ENCODE results near the gene MT1M.
"Not testable (repeated sequence)": the region's sequence is repeated elsewhere in the genome, so short reads cannot be mapped to it uniquely, and the experiment has no call there.

The MT1M gene

DNA sequence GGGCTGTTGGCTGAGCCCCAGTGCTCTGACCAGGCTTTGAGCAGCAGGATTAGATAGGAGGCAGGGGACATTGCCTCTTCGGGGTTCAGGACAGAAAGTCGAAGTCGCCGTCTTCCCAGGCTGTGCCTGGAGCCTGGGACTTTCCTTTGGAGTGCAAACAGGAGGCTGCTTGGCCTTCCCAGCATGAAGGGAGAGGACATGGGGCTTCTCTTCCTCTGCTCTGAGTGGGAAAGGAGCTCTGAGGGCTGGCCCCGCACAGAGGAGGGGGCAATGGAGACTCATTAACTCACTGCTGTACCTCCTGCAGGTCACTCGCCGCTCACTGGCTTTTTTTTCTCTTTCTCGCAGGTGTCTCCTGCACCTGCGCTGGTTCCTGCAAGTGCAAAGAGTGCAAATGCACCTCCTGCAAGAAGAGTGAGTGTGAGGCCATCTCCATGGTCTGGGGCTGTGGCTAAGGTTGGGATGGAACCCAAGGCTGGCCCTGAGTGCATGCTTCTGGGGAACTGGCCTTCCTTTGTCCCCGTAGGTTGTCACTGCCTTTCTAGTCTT is 25.9 kb downstream of the MT1M start:
- TF ChIP-seq SPI1 (IDR thresholded peaks at IDR 0.05; ENCODE audit: low read depth, low read length) (no peak), POLR2A (IDR thresholded peaks at IDR 0.05; ENCODE audit: low read depth, low read length) (no peak), PAX5 (IDR thresholded peaks at IDR 0.05; ENCODE audit: insufficient read depth, low read length, severe bottlenecking) (no peak), POU2F2 (IDR thresholded peaks at IDR 0.05; ENCODE audit: low read depth, low read length) (no peak), POLR2AphosphoS5 (IDR thresholded peaks at IDR 0.05; ENCODE audit: low read depth, low read length) (no peak), TAF1 (IDR thresholded peaks at IDR 0.05; ENCODE audit: low read depth, low read length) (no peak)
- DNase-seq (ENCODE audit: insufficient read length, low spot score) (no peak), FAIRE-seq (no peak)

DNA sequence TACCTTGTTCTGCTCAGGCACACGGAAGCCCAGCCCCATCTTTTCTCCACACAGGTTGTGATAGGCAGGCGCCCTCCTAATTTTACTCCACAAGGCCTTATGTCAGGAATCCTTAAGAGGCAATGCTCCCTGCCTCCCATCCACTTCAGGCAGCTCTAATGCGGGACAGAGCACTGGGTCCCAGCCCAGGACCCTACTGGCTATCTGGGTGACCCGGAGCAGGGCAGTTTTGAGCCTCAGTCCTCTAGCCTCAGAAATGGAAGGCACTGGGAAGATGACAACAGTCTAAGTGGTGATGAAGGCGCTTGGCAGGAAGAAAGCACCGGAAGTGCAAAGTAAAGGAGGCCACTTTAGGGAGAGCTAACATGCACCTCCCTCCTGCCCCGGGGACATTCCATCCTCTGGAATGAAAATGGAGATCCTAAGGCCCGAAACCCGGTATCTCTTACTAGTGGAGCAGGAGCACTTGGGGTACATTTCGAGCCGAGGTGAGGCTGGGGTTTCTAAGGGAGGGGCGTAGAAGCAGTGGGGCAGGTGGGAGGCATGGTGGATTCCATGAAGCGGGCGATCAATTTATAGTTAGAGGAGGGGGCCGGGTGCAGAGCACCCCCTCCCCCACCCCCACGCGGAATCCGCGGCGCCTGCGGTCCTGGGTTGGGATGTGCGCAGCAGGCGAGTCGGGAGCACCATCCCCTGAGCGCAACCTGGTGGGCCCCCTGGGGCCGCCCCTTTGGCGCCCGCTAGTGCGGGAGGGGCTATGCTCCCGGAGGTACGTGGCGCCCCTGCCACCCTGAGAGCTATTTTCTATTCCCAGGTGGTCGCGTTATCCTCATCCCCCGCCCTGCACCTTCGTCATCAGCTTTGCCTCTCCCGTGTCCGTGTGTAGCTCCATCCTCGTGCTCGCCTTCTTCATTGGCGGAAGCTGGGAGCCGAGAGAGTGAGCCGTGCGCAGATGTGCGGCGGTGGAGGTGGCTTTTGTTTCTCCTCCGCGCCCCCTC is 30.2 kb downstream of the MT1M start:
- FAIRE-seq, result no peak
- no peak for DNase-seq (ENCODE audit: insufficient read length, low spot score)
- TF ChIP-seq TAF1 (IDR thresholded peaks at IDR 0.05; ENCODE audit: low read depth, low read length) (no peak), POU2F2 (IDR thresholded peaks at IDR 0.05; ENCODE audit: low read depth, low read length) (no peak), POLR2A (IDR thresholded peaks at IDR 0.05; ENCODE audit: low read depth, low read length) (no peak), POLR2AphosphoS5 (IDR thresholded peaks at IDR 0.05; ENCODE audit: low read depth, low read length) (no peak), SPI1 (IDR thresholded peaks at IDR 0.05; ENCODE audit: low read depth, low read length) (no peak), PAX5 (IDR thresholded peaks at IDR 0.05; ENCODE audit: insufficient read depth, low read length, severe bottlenecking) (no peak)

DNA sequence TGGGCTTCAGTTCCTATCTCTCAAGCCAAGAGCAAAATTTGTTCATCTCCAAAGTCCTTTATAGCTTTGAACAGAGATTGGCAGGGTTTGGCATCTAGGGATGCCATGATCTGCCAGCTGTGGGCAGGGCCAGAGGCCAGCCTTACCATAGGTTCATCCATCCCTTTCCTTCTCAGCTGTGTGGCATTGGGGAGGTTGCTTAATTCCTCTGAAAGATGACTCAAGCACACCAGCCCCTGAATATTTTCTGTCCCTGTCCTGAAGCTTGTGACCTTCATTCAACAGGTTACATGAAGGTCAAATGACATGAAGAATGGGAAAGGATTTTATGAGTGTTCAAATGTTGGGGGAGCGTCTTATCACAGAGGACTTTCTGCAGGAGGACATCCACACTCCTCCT is 32.0 kb downstream of the MT1M start:
- no peak for DNase-seq (ENCODE audit: insufficient read length, low spot score)
- no peak for FAIRE-seq
- TF ChIP-seq SPI1 (IDR thresholded peaks at IDR 0.05; ENCODE audit: low read depth, low read length), result no peak
- TF ChIP-seq POLR2A (IDR thresholded peaks at IDR 0.05; ENCODE audit: low read depth, low read length), result no peak
- TF ChIP-seq POU2F2 (IDR thresholded peaks at IDR 0.05; ENCODE audit: low read depth, low read length), result no peak
- no peak for TF ChIP-seq TAF1 (IDR thresholded peaks at IDR 0.05; ENCODE audit: low read depth, low read length)
- TF ChIP-seq PAX5 (IDR thresholded peaks at IDR 0.05; ENCODE audit: insufficient read depth, low read length, severe bottlenecking), result no peak
- no peak for TF ChIP-seq POLR2AphosphoS5 (IDR thresholded peaks at IDR 0.05; ENCODE audit: low read depth, low read length)

DNA sequence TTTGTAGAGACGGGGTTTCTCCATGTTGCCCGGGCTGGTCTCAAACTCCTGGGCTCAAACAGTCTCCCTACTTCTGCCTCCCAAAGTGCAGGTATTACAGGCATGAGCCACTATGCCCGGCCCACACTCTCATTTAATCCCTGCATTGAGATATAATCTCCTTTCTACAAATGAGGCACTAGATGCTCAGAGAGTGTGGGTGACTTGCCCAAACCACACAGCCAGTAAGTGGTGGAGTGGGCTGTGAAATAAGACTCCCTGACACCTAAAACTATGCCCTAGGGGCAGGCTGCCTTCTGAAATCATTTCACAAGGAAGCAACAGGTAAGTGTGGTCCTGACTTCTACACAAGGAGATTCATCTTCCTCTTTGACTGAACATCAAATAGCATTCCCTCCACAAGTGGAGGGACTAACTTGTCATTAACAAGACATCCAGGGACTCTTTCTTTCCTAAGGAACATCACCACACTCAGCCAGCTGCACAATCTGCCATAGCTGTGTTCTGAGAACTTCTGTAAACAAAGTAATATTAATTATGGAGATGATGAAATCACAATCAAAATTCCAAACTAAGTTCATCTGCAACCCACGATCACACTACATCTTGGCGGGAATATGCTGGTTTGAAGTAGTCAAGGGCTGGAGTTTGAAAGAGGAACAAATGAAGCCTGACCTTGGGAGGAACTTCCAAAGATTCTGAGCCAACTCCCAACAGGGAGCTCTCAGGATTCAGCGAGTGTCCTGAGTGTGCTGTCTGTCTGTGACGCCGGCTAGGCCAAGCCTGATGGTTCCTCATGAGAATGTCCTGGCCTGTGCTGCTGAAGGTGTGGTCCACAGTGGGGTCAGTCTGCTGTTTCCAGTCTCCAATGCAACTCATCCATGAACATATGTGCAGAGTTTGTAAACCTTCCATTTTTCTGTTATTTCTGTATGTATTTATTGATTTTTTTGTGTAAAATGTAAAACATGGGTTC is 33.1 kb downstream of the MT1M start:
- not testable (repeated sequence) for FAIRE-seq

DNA sequence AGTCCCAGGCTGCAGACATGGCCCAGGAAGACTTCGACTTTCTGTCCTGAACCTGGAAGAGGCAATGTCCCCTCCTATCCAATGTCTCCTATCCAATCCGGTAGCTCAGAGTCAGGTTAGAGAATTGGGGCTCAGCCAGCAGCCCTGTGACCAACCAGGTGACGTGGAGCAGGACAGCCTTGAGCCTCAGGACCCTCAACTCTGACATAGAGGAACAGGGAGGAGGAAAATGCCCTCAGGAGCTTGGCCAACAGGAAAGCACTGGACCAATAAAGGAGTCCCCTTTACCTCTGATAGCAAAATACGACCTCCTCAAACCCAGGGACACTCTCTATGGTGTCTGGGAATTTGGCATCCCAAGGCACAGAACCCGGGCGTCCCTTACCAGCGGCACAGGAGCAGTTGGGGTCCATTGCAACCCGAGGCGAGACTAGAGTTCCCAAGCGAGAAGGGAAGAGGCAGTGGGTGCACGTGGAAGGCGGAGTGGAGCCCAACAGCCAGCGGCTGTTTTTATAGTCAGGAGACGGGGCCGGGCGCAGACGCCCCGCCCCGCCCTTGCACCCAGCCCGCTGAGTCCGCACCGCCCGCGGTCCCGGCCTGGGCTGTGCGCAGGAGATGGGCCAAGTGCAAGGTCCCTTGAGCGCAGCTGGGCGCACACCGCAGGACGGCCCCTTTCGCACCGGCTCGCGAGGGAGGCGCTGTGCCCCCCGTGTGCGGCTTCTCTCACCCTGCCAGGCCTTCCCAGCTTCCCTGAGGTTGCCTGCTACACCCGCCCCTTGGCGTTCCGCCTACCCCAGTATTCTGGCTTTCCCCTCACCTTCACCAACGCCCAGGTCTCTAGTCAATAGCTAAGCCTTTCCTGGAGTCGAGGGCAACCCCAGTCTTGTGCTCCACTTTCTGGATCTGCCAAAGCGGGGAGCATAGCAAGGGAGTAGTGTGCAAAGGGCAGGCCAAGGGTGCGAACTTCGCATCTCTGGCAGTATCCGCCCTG is 35.4 kb downstream of the MT1M start, which contains the start of gene MT1G:
TSS of gene MT1G (minus strand) at position 485 of the 991 bp plus-strand sequence. CDS start at position 413, 72 bp downstream.
- DNase-seq (ENCODE audit: insufficient read length, low spot score) (no peak), FAIRE-seq (no peak)
- no peak for TF ChIP-seq POLR2AphosphoS5 (IDR thresholded peaks at IDR 0.05; ENCODE audit: low read depth, low read length)
- no peak for TF ChIP-seq POLR2A (IDR thresholded peaks at IDR 0.05; ENCODE audit: low read depth, low read length)
- no peak for TF ChIP-seq POU2F2 (IDR thresholded peaks at IDR 0.05; ENCODE audit: low read depth, low read length)
- TF ChIP-seq TAF1 (IDR thresholded peaks at IDR 0.05; ENCODE audit: low read depth, low read length), result no peak
- TF ChIP-seq SPI1 (IDR thresholded peaks at IDR 0.05; ENCODE audit: low read depth, low read length), result no peak
- TF ChIP-seq PAX5 (IDR thresholded peaks at IDR 0.05; ENCODE audit: insufficient read depth, low read length, severe bottlenecking), result no peak

More for the DNA sequence above, 33.1 kb downstream of the MT1M start:
- DNase-seq (ENCODE audit: insufficient read length, low spot score), result not testable (repeated sequence)

DNA sequence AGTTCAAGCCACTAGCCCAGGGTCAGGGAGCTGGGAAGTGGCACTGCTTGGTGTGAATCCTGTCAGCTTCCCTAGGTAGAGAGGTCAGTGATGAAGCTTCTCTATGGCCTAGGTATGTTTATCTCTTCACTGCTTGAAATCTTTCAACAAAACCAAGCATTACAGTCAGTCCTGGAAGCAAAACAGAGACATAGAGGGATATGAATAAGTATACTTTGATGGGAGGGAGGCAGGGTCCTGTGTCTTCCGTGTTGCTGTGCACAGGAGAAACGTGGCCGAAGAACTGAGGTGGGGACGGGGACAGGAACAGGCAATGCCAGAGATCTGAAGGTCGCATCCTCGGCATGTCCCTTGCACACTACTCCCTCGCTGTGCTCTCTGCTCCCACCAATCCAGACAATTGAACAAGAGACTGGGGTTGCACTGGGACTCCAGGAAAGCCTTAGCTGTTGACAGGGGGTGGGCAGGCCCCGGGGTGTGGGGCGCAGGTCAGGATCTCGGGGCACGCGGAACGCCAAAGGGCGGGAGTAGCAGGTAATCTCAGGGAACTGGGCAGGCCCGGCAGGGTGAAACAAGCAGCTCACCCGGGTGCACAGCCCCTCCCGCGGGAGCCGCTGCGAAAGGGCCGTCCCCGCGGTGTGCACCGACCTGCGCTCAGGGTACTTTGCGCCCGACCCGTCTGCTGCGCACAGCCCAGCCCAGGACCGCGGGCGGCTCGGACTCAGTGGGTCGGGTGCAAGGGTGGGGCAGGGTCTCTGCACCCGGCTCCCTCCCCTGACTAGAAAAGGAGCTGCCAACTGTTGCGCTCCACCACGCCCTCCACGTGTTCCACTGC is 36.8 kb downstream of the MT1M start, which contains the start of gene MT1H:
TSS of gene MT1H (plus strand) at position 810 of the 835 bp plus-strand sequence. CDS start 71 bp downstream, outside the sequence.
- no peak for FAIRE-seq
- no peak for TF ChIP-seq POLR2A (IDR thresholded peaks at IDR 0.05; ENCODE audit: low read depth, low read length)
- TF ChIP-seq POU2F2 (IDR thresholded peaks at IDR 0.05; ENCODE audit: low read depth, low read length), result no peak
- no peak for TF ChIP-seq SPI1 (IDR thresholded peaks at IDR 0.05; ENCODE audit: low read depth, low read length)
- no peak for TF ChIP-seq POLR2AphosphoS5 (IDR thresholded peaks at IDR 0.05; ENCODE audit: low read depth, low read length)
- TF ChIP-seq TAF1 (IDR thresholded peaks at IDR 0.05; ENCODE audit: low read depth, low read length), result no peak
- no peak for TF ChIP-seq PAX5 (IDR thresholded peaks at IDR 0.05; ENCODE audit: insufficient read depth, low read length, severe bottlenecking)
- DNase-seq (ENCODE audit: insufficient read length, low spot score), result no peak

DNA sequence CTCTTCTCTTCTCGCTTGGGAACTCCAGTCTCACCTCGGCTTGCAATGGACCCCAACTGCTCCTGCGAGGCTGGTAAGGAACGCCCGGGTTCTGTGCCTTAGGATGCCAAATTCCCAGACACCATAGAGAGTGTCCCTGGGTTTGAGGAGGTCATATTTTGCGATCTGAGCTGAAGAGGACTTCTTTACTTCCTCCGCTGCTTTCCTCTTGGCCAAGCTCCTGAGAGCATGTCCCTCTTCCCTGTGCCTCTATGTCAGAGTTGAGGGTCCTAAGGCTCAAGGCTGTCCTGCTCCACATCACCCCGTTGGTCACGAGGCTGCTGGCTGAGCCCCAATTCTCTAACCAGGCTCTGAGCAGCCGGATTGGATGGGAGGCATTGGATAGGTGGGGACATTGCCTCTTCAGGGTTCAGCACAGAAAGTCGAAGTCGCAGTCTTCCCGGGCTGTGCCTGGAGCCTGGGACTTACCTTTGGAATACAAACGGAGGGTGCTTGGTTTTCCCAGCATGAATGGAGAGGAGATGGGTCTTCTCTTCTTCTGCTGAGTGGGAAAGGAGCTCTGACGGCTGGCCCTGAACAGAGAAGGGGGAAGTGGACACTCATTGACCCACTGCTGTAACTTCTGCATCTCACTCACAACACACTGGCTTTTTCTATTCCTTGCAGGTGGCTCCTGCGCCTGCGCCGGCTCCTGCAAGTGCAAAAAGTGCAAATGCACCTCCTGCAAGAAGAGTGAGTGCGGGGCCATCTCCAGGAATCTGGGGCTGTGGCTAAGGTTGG is 37.6 kb downstream of the MT1M start:
- DNase-seq (ENCODE audit: insufficient read length, low spot score) (no peak), FAIRE-seq (no peak)
- TF ChIP-seq SPI1 (IDR thresholded peaks at IDR 0.05; ENCODE audit: low read depth, low read length) (no peak), TAF1 (IDR thresholded peaks at IDR 0.05; ENCODE audit: low read depth, low read length) (no peak), POLR2A (IDR thresholded peaks at IDR 0.05; ENCODE audit: low read depth, low read length) (no peak), POU2F2 (IDR thresholded peaks at IDR 0.05; ENCODE audit: low read depth, low read length) (no peak), POLR2AphosphoS5 (IDR thresholded peaks at IDR 0.05; ENCODE audit: low read depth, low read length) (no peak), PAX5 (IDR thresholded peaks at IDR 0.05; ENCODE audit: insufficient read depth, low read length, severe bottlenecking) (no peak)

Data from GM12891 (cell line).